Activated B cell treated with CpG ODN at 0.5 μM for 24 hours (primary cell): ENCODE measurements around the gene PRKAB1. TPM values are rescaled to one million over a fixed set of nuclear protein-coding genes. Genes with fewer than 3 reads are reported as not detected.

Experiments
- ATAC-seq: fragments of 200-7000 bp; cut with Tn5 transposase; one replicate; pipeline ENCODE4 v1.10.0; 2021; ENCODE audit warnings: low read depth, mild to moderate bottlenecking, moderate library complexity
- CTCF ChIA-PET: fragments of 350-600 bp; sonication (Branson Sonifier 250); formaldehyde crosslinking; loops from one replicate; lab custom pipeline; 2021; ENCODE audit warnings: antibody characterized with exemption; lab: Charles Lee
- POLR2A ChIA-PET: fragments of 350-600 bp; sonication (Branson Sonifier 250); formaldehyde crosslinking; loops from one replicate; lab custom pipeline; 2021; ENCODE audit warnings: antibody characterized with exemption; lab: Charles Lee
- DNase-seq: peaks from one replicate; pipeline ENCODE4 v3.0.0; 2022
- H3K27ac Mint-ChIP-seq: one replicate; pipeline ENCODE4 v1.8.0; 2020; ENCODE audit warnings: mixed read lengths
- H3K27me3 Mint-ChIP-seq: one replicate; pipeline ENCODE4 v1.8.0; 2021; ENCODE audit warnings: mixed read lengths
- H3K36me3 Mint-ChIP-seq: one replicate; pipeline ENCODE4 v1.8.0; 2021; ENCODE audit warnings: low read depth, mixed read lengths
- H3K4me1 Mint-ChIP-seq: one replicate; pipeline ENCODE4 v1.8.0; 2021; ENCODE audit warnings: mixed read lengths
- H3K4me3 Mint-ChIP-seq: one replicate; pipeline ENCODE4 v1.8.0; 2020; ENCODE audit warnings: mild to moderate bottlenecking, mixed read lengths
- H3K9me3 Mint-ChIP-seq: one replicate; pipeline ENCODE4 v1.8.0; 2020; ENCODE audit warnings: mixed read lengths
- CTCF ChIP-seq: fragments of 200-600 bp; IDR thresholded peaks from one replicate; pipeline ENCODE4 v1.8.0; 2022; ENCODE audit warnings: antibody characterized with exemption, mild to moderate bottlenecking
- intact Hi-C: fragments of 100-400 bp; cut with micrococcal nuclease; formaldehyde crosslinking; loops from one replicate; pipeline ENCODE4 v1.15.1; 2024
- total RNA-seq: library from RNA; stranded (reverse); gene quantifications from 2 replicates; pipeline ENCODE4 v1.2.3, GENCODE V29; 2022

The PRKAB1 gene
- total RNA-seq, 1 donor from 2014 or later = 49.1 TPM

- no peaks in the 10 kb centered on the region for H3K36me3 Mint-ChIP-seq
- H3K27ac Mint-ChIP-seq = no peak overlapping the region
- DNase-seq = no peak
- H3K4me3 Mint-ChIP-seq = no peak overlapping the region
- H3K4me1 Mint-ChIP-seq = peaks cover 5% of the 10 kb centered on the region
- no peak for TF ChIP-seq CTCF
- ATAC-seq = no peak
- POLR2A ChIA-PET = no interaction called here
- CTCF ChIA-PET = no interaction called here
- intact Hi-C loops = no loop called here
- no peaks in the 10 kb centered on the region for H3K9me3 Mint-ChIP-seq
- no peaks in the 10 kb centered on the region for H3K27me3 Mint-ChIP-seq
These were observed 24.5 kb downstream of the PRKAB1 start for GRCh38 chr12:119692410-119692809.

- H3K36me3 Mint-ChIP-seq = no peaks in the 10 kb centered on the region
- CTCF ChIA-PET = no interaction called here
- H3K27ac Mint-ChIP-seq = no peak overlapping the region
- intact Hi-C loops = no loop called here
- H3K4me3 Mint-ChIP-seq = no peak overlapping the region
- H3K4me1 Mint-ChIP-seq = no peaks in the 10 kb centered on the region
- no peak for ATAC-seq
- TF ChIP-seq CTCF = no peak
- POLR2A ChIA-PET = no interaction called here
- no peak for DNase-seq
- no peaks in the 10 kb centered on the region for H3K9me3 Mint-ChIP-seq
- H3K27me3 Mint-ChIP-seq = no peaks in the 10 kb centered on the region
These were observed 25.1 kb downstream of the PRKAB1 start for GRCh38 chr12:119692997-119693396.

- Mint-ChIP-seq H3K4me1 (no peaks in the 10 kb centered on the region), H3K4me3 (no peak overlapping the region), H3K27me3 (no peaks in the 10 kb centered on the region), H3K36me3 (no peaks in the 10 kb centered on the region), H3K27ac (no peak overlapping the region), H3K9me3 (no peaks in the 10 kb centered on the region)
- ChIA-PET CTCF (no interaction called here), POLR2A (no interaction called here)
- intact Hi-C loops = no loop called here
- no peak for TF ChIP-seq CTCF
- ATAC-seq = no peak
- no peak for DNase-seq
These were observed 25.6 kb downstream of the PRKAB1 start for GRCh38 chr12:119693511-119693910.

- CTCF ChIA-PET = interaction anchor here (1.1 to 2.0 kb wide), 2 partner anchors 12 to 26 kb away, joined by 3 to 5 read pairs; partner anchors contain the start of gene PRKAB1
- no peak for DNase-seq
- intact Hi-C loops = no loop called here
These were observed 26.2 kb downstream of the PRKAB1 start for GRCh38 chr12:119694111-119694510.

GRCh38 chr12:119695034-119695433 lies 27.1 kb downstream of the PRKAB1 start:
- H3K27ac Mint-ChIP-seq = no peak overlapping the region
- POLR2A ChIA-PET = no interaction called here
- intact Hi-C loops = no loop called here
- H3K4me1 Mint-ChIP-seq = no peaks in the 10 kb centered on the region
- no peaks in the 10 kb centered on the region for H3K36me3 Mint-ChIP-seq
- H3K4me3 Mint-ChIP-seq = no peak overlapping the region
- CTCF ChIA-PET = interaction anchor here (0.6 to 2.0 kb wide), 4 partner anchors 13 to 48 kb away, joined by 3 to 5 read pairs (median 3); partner anchors contain the start of gene PRKAB1
- H3K27me3 Mint-ChIP-seq = no peaks in the 10 kb centered on the region
- H3K9me3 Mint-ChIP-seq = no peaks in the 10 kb centered on the region
- DNase-seq (no peak), ATAC-seq (no peak)
- no peak for TF ChIP-seq CTCF

More at GRCh38 chr12:119694111-119694510, 26.2 kb downstream of the PRKAB1 start:
- no peak overlapping the region for H3K4me3 Mint-ChIP-seq
- no peak overlapping the region for H3K27ac Mint-ChIP-seq
- no peak for TF ChIP-seq CTCF
- no peaks in the 10 kb centered on the region for H3K9me3 Mint-ChIP-seq
- H3K4me1 Mint-ChIP-seq = no peaks in the 10 kb centered on the region
- POLR2A ChIA-PET = no interaction called here
- no peak for ATAC-seq
- H3K36me3 Mint-ChIP-seq = no peaks in the 10 kb centered on the region
- H3K27me3 Mint-ChIP-seq = no peaks in the 10 kb centered on the region
